GM19025 (cell line): Measurements from ENCODE around the gene KDM6A.
"Not testable (repeated sequence)": the region's sequence is repeated elsewhere in the genome, so short reads cannot be mapped to it uniquely, and the experiment has no call there.

Source experiments
- ATAC-seq: cut with Tn5 transposase; IDR thresholded peaks from one replicate; pipeline ENCODE4 v1.9.1; 2021; ENCODE audit warnings: mild to moderate bottlenecking, low read depth, moderate library complexity; ENCODE audit not compliant: unreplicated experiment

Gene KDM6A

DNA sequence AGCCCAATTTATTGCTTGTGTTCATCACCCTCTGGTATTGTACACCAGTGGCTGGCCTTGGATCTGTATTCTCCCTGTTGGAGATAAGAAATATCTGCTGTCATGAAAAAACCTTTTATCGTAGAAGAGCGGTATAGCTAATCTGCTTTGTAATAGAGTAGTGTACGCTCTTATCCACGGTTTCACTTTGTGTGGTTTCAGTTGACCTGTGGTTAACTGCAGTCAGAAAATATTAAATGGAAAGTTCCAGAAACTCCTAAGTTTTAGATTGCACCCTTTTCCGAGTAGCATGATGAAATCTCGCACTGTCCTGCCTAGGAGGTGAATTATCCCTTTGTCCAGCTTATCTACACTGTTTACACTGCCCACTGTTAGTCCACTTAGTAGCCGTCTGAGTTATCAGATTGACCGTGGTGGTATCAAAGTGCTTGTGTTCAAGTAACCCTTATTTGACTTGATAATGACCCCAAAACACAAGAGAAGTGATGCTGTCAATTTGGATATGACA lies 42.4 kb downstream of the KDM6A start:
- no peak for ATAC-seq

DNA sequence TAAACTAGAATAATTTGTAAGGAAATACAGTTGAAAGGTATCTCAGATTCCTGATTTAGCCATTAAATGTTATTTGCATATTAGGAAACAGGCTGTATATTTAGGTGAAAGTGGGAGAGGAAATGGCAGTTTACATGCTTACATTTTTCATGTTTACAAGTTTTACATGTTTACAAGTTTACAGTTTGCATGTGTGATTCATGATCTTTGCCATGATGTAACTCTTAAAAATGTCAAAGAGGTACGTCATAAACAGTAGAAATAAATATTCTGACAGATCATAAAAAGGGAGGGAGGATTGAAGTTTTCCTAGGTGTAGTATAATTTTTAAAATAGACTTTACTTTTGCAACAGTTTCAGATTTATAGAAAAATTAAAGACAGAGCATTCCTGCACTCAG lies 45.7 kb downstream of the KDM6A start:
- no peak for ATAC-seq

DNA sequence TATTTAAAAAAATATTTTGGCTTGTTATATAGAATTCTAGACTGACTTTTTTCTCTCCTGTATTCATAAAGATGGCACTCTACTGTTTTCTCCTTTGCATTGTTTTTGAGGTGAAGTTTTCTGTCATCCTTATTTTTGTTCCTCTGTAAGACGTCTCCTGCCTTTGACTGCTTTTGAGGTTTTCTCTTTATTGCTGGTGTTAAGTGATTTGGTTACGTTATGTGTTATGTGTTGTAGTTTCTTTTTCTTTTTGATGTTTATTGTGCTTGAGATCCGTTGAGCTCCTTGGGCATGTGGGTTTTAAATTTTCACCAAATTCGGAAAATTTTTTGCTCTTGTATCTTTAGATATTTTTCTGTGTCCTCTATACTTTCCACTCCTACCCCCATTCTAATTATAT lies 50.0 kb downstream of the KDM6A start:
- no peak for ATAC-seq

DNA sequence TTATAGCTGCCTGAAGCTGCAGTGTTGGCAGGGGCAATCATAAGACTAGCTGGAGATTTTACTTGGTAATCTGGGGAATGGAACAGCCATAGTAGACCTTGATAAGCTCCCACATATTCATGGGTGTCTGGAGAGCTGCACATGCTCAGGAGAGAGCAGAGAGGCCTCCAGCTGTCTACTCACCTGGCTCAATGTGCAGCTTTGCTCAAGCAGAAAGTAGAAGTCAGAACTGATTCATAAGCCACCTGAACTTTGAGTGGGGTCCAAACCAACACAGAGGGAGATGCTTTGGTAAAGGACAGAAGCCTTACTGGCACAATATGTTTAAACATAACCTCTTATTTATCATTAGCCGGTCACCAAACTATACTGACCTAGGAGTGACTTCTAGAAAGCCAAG lies 54.4 kb downstream of the KDM6A start:
- no peak for ATAC-seq

DNA sequence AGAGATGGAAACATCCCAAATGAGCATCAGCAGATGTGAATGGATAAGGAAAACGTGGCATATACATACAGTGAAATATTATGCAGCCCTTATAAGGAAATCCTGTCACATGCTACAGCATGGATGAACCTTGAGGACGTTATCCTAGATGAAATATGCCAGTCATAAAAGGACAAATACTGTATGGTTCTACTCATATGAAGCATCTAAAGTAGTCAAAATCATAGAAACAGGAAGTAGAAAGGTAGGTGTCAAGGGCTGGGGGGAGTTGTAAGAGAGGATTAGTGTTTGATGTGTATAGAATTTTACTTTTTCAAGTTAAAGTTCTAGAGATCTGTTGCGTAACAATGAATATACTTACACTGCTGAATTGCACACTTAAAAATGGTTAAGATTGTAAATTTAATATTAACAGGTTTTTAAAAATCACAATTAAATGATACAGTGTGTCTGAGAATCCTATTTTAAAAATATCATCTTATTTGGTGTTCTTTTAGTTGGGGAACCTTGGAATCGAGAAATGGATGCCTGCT lies 58.5 kb downstream of the KDM6A start:
- no peak for ATAC-seq

DNA sequence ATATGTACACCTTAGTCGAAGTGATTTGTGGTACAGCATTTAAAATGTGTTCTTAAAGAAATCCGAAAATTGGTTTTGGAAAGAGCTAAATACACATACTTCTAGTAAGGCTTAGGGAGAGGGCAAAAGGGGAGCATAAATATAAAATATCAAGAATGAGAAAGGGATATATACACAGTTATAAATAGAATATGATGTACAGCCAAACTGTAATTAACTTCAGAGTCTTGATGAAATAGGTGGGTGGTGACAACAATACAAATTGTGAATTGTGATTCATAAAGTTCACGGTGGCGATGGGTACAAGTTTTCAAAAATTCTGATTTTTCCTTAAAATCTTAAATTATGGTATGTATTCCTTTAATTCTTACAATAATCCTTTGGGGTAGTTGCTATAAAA lies 62.2 kb downstream of the KDM6A start:
- ATAC-seq, result no peak

DNA sequence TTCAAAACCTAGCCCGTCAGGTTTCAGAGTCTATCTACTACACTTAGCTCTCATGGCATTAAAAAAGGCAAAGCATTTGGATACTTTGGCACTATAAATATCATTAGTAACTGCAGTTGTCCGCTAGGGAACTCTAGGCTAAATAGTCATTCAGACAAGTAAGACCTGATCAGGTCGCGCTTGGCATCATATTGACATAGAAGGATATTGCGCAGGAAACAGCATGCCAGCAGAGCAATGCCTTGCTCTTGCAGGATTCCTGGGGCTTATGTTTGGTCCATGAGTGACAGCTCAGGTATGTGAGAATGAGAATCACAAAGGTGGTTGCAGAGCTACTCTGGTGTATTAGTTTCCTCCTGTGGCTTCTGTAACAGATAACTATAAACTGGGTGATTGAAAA lies 62.7 kb downstream of the KDM6A start:
- no peak for ATAC-seq

DNA sequence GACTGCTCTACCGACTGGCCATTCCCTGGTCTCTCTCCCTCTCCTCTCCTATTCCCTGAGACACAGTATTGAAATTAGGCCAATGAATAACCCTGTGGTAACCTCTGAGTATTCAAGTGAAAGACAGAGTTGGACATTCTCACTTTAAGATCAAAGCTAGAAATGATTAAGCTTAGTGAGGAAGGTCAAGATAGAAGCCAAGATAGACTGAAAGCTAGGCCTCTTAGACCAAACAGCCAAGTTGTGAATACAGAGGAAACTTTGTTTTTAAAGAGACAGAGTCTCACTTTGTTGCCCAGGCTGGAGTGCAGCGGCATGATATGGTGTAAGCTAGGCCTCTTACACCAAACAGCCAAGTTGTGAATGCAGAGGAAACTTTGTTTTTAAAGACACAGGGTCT lies 64.6 kb downstream of the KDM6A start:
- ATAC-seq, result peak; percentile 69

DNA sequence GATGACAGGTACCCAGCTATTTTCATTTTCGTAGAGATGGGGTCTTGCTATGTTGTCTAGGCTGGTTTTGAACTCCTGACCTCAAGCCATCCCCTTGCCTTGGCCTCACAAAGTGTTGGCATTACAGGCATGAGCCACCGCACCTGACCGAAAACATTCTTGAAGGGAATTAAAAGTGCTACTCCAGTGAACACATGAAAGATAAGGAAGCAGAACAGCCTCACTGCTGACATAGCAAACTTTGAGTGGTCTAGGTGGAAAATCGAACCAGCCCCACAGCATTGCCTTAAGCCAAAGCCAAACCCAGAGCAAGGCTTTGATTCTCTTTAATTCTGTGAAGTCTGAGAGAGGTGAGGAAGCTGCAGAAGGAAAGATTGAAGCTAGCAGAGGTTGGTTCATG lies 65.1 kb downstream of the KDM6A start:
- ATAC-seq, result no peak

DNA sequence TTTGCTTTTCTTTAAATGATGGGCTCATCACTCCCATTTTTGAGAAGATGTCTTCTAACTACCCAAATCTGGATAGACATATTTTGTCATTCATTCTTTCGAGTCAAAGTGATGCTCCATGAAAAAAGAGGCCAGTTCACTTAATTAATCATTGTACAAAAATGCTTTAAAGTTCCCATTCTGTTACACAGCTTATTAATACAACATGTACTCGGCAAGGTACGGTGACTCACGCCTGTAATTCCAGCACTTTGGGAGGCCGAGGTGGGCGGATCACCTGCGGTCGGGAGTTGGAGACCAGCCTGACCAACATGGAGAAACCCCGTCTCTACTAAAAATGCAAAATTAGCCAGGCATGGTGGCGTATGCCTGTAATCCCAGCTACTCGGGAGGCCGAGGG lies 67.6 kb downstream of the KDM6A start:
- ATAC-seq, result not testable (repeated sequence)

DNA sequence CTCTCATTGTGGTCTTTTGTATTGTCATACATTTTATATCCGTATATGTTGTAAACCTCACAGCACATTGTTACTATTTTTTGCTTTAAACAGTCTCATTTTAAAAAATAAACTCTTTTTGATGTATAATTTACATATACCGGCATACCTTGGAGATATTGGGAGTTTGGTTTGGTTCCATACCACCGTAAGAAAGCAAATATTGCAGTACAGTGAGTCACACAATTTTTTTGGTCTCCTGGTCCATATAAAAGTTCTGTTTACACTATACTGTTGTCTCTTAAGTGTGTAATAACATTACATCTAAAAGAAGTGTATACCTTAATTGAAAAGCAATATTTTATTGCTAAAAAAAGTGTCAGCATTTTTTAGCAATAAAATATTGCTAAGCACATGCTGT lies 70.0 kb downstream of the KDM6A start:
- no peak for ATAC-seq

DNA sequence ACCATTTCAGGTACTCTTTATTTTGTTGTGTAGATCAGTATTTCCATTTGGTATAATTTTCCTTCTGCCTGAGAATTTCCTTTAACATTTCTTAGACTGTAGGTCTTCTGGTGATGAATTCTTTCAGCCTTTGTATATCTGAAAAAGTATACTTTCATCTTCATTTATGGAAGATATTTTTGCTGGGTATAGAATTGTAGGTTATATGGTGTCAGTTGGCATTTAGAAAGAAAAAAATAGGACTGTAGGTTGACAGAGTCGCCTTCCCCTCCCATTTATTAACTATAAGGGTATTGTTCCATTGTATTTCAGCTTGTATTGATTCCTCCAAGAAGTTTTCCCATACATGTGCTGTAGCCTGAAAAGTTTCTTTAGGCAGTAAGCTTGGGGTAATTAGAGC lies 71.9 kb downstream of the KDM6A start:
- no peak for ATAC-seq

DNA sequence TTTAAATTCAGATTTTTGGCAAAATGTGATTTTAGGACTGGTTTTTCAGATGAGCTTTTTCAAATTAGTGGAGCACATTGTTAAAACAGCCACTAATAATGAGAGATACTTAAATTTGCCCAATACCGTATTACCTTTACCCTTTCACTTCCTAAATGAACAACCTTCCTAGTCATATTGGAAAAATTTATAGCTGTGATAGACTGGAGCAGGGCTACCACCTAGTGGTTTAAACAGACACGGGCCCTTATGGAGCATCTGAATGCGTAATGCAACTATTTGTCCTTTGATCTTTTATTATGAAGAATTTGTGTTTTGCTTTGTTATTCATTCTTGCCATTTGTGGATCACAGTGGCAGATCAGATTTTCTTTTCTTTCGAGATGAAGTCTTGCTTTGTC lies 72.7 kb downstream of the KDM6A start:
- no peak for ATAC-seq

DNA sequence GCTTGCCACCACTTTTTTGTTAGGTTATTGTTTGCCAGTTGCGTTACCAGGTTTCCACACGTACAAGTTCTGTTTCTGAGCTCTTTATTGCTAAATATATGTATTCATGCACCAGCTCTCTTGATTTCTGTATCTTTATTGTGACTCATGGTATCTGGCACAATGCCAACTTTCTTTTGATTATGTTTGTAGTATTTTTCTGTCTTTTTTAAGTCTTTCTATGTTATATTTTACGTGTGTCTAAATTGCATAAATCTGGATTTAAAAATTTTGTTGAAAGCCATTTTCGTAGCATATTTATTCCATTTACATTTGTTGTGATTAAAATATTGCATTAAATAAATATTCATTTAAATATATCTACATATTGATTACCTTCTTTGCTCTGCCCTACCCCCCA lies 73.8 kb downstream of the KDM6A start:
- no peak for ATAC-seq

DNA sequence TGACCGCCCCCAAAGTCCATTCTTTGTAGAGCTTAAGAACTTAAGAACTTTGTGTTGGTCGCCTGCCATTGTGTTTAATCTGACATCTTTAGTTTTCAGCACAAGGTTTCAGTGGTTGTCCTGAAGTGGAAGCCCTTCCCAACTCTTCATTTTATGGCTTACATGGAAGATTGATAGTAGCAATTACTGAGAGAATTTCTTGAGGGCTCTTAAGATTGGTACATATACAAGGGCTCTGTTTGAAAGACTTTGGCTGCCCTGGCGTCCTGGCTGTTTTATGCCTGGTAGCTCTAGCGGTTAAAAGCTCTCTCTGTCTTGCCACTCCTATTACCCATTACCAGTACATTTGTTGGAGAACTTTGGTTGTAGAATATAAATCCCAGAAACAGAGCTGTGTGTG lies 75.0 kb downstream of the KDM6A start:
- ATAC-seq, result no peak

DNA sequence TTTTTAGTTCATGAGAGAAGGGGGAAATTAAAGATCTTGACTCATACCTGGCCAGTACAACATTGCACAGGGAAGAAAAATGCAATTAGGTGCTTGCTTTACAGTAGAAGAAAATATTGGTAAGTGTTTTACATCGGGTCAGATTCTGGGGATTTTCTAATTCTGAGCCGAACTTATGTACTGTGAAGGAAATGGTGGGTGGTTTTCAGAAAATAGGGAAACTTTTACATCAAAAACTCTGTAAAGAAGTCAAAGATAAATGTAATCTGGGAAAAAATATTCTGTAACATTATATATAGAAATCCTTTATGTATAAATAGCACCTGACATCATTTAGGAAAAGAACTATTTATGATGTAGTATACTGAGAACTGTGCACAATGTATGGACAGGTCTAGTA lies 75.4 kb downstream of the KDM6A start:
- no peak for ATAC-seq

DNA sequence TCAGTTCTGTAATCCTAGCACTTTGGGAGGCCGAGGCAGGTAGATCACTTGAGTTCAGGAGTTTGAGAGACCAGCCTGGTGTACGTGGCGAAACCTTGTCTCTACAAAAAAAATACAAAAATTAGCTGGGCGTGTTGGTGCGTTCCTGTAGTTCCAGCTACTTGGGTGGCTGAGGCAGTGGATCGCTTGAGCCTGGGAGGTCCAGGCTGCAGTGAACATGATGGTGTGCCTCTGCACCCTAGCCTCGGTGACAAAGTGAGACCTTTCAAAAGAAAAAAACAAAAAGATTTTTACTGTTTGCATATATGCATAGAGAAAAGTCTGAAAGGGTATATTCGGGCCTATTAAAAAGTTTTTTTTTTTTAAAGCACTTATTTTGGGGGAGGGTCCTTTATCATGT lies 76.1 kb downstream of the KDM6A start:
- no peak for ATAC-seq

DNA sequence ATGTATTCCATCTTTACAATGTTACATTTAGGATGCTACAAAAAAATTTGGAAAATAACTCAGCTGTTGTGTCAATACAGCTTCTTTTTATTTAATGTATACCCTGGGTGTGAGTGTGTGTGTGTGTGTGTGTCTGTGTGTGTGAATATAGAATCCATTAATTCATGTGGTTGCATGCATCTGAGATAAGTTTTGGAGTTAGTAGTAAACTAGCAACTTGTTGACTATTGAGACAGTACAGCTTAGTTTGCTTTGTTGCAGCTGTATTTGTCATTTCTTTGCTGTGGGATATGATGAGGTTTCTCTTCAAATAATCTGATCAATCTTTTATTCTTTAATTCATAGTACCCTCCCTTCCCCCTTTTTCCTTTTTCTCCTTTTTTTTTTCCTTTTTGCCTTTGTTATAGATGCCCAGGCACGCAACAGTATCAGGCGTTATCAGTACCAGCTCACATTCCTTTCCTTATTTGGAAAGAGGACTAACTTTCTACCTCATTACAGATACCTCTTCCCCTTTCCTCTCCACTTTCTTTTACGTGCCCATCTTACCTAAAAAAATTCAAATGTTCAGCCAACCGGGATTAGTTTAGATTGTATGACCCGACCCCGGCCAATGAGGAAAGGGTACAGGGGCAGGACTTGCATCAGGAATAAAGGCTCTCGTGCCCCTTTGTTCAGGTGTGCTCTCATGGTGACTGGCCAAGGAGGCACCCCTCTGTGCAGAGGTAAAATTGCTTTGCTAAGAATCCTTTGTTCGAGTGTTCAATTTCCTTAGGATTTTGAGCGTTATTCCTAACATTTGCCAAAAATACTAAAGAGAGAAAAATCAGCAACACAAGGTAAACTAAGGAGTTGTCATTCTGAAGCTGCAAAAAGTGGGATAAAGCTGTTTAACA lies 77.7 kb downstream of the KDM6A start:
- not testable (repeated sequence) for ATAC-seq

DNA sequence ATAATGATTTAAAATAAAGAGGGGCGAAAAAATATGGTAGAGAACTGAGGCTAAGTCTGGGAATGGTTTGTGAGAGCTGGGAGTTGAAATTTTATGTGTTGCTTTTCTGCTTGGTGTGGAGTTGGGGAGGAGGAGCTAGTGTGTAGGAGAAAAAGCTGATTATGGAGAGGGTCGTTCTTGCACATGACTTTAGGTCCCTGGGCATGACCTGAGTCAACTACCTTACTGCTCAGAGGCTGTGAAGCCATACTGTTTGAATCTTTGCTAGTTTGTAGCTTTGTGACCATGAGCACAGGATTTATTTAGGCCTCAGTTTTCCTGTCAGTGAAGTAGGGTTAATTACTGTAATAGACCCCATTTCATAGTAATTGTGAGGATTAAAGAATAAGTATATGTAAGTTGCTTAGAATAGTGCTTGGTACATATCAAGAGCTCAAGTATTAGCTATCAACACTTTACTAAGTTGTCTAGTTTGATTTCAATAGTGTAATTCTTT lies 78.6 kb downstream of the KDM6A start:
- ATAC-seq, result no peak

DNA sequence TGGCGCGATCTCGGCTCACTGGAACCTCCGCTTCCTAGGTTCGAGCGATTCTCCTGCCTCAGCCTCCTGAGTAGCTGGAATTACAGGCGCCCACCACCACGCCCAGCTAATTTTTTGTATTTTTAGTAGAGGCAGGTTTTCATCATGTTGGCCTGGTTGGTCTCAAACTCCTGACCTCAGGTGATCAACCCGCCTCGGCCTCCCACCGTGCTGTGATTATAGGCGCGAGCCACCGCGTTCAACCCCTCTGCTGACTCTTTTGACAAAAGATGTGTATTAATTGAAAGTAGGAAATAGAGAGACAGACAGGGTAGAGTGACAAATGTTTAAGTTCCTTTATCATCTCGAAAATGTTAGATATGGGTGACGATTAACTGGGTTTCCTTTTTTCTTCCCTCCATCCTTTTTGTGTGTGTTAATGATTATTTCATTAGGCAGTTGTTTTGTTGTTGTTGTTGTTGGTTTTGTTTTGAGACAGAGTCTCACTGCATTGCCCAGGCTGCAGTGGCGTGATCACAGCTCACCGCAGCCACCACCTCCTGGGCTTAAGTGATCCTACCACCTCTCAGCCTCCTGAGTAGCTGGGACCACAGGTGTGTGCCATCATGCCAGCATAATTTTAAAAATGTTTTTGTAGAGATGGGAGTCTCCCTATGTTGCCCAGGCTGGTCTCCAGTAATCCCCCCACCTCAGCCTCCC lies 79.5 kb downstream of the KDM6A start:
- no peak for ATAC-seq

DNA sequence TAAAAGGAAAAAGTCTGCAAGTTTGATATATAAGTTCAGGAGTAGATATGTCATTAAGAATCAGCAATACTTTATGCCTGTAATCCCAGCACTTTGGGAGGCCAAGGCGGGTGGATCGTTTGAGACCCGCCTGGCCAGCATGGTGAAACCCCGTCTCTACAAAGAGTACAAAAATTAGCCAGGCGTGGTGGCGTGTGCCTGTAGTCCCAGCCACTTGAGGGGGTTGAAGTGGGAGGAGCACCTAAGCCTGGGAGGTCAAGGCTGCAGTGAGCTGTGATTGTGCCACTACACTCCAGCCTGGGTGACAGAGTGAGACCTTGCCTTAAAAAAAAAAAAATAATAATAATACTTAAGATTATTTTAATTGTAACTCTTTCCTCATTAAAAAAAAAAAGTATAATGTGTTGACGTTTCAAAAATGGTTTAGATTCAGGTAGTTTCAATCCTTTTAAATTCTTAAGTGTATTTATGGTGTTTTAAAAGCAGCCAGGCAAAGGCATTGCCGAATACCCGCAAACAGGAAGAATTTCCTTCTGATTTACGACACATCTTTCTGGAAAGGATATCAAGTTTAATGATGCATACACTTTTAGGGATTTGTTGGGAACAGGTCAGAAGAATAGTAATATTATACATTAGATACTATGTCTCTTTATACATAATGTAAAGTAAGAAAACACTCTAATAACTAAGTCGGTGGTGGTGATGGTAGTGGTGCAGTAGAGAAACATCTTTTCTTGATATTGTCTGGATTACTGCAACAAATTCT lies 80.9 kb downstream of the KDM6A start:
- no peak for ATAC-seq
